ENCODE results near the gene EXOC6B.

Gene EXOC6B

DNA sequence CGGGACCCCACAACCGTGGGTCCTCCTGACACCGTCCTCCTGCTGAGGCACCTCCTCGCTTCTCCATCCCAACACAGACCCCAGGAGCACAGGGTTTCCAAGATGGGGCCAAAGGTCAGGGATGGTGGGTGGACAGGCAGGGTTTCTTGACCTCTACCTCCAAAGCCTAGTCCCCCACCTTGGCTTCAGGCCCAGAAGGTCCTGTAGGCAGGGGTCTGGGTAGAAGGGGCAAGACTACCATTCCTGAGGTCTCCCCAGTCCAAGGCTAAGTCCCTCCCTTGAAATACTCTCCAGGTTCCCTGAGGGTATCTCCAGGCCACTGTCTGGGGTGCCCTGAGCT lies 685.2 kb downstream of the EXOC6B start:
- DNase-seq: peak; percentile 28

DNA sequence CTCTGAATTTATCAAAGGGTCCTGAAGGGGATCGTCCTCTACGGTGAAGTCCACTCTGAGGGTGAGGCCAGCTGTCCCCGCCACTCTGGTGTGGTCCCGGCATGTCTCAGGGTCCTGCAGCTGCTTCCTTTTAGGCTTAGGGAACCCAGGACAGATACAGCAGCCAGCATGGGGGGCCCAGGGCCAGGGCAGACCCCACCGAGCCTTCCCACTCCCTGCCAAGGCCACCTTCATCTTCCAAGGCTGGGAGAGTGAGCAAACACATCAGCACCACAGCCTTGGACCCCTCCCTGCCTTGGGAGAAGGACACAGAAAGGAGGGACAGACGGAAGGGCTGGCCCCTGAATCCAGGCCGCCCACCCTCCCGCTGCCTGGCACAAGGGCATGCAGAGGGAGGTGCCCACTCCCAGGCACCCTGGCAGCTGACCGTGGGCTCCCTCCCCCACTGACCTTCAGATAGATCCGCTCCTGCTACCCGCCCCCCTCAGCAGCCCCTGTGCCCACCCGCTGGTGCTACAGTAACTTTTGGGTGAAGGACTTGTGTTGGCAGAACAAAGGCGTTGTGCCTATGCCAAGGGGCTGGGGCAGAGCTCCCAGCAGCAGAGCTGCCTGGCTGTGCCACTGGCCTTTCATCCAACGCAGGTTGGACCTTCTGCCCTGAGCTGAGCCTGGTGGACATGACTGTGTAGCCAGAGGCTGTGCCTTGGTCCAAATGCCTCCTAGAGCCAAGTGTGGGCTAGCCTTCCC lies 685.8 kb downstream of the EXOC6B start:
- DNase-seq: peak; percentile 27

DNA sequence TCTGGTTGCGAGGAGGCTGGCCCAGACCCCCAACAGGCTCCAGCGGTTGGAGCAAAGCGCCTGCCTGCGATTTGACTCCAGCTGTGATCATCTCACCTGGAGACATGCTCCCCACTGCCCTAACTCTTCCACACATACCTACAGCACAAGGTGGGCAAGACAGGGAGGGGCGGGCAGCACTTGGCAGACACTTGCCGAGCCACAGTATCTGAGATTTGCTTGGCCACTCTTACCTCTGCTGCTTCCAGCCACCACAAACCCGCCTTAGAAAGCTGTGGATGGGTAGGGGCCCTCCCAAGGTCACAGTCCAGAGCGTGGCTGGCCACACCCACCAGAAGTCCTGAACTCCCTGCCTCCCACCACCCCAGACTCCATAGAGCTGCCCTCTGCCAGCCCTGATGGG lies 686.4 kb downstream of the EXOC6B start:
- peak; percentile 18 for DNase-seq

DNA sequence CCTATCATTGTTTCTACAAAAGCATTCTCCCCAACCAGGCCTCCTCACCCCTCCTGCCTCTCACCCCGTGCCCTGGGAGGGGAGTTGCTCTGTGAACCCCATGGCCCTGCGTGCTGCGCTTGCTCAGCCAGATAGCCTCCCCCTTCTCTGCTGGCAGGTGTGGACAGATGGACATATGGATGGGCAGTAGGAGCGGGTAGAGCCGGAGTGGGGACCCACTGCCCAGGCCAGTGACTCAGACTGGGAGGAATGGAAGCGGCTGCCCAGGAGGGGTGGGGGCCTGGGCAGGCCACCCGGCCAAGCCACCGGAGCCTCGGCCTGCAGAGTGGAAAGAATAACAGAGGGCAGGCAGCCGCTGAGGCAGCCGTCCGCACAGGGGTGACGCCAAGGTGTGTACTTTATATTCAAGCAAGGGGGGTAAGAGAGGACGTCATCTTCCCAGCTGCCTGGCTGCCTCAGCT lies 686.9 kb downstream of the EXOC6B start:
- DNase-seq: peak; percentile 24

DNA sequence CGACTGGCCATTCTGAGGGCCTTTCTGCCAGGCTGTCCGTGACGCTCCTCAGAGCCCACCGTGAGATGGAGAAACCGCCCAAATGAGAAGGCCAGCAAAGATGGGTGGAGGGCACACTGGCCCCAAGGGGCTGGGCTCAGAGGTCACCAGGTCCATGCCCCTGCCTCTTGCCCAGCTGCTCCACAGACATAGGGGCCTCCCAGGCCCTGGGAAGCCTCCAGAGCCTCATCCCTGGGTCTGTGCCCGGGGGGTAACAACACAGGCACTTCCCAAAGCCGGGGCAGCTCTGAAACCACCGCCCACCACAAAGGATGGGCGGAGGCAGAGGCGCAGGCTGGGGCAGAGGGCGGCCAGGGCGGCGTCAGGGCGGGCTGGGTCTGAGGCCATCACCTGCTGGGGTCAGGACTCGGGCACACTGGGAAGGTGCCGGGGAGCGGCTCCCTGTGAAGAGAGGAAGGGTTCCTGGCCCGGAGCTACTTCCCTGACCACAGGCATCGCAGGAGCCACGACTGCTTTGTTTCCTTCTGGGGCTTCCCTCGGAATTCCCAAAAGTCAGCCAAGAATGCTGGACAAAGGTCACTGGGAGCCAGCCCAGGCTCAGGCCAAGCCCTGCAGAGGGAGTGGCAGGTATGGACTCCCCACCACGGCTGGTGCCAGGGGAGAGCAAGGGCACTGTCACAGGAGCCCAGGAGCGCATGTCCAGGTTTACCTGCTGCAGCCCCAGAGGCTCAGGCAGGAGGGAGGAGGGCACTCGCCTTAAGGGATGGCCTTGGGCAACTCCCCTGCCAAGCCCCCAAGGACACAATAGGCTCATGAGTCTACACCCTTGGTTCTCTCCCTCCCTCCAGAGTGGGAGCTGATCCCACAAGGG lies 687.6 kb downstream of the EXOC6B start:
- peak; percentile 28 for DNase-seq

DNA sequence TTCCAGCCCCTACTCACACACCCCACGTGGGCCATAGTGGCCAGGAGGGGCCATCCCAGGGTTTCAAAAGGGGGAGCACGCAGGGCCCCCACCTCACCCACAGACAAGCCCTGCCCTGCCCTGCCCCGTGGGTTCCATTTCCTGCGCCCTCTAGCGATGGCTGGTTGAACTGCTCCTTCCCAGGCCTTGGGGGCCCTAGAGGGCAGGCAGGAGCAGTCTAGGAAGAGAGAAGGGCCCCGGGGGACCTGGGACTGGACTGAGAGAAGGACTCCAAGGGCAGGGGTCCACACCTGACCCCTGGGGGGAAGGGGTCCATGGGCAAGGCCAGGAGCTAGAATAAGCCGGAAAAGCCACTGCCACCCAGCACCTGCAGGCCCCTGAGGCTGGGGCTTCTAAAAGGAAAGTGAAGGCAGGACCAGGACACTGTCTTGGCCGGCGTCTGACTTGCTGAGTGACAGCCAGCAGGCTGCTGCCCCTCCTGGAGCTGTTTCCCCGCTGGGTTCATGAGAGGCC lies 688.3 kb downstream of the EXOC6B start:
- peak; percentile 74 for DNase-seq

DNA sequence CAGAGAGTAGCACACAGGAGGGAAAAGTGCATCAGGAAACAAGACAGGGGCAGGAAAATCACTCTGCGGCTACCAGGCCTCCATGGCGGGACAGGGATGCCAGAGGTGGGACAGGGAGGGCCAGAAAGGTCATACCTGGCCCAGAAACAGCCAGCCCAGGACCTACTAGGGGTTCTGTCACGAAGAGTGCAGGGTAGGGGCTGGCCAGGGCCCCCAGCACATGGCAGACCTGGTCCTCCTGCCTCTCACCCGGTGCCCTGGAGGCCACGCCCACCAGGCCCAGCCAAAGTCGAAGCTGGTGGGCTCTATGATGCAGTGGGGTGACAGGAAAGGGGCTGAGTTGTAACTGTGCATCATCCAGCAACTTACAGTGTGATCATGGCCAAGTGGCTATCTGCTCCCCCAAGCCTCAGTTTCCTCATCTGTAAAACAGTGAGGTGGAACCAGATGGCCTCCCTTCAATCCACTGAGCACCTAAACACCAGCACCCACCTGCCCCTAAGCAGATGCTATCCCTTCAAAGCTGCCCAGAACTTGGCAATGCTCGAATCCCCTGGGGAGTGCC lies 688.8 kb downstream of the EXOC6B start:
- DNase-seq: peak; percentile 28

DNA sequence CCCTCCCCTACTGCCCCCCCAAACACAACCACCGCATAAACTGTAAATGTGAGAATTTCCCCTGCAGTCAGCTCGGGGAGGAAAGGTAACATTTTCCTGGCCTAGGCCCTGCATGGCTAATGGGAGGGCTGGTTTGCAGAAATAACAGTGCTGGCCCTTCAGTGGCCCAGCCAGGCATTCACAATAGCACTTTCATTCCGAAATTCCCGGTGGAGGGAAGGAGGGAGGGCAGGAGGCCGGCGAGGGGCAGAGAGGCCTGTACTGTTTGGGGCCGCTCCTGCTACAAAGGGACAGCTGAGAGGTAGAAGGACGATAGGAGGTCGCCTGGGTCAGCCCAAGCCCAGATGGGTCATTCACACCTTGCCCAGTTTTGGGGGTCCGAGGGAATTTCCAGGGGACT lies 689.5 kb downstream of the EXOC6B start:
- DNase-seq: no peak

DNA sequence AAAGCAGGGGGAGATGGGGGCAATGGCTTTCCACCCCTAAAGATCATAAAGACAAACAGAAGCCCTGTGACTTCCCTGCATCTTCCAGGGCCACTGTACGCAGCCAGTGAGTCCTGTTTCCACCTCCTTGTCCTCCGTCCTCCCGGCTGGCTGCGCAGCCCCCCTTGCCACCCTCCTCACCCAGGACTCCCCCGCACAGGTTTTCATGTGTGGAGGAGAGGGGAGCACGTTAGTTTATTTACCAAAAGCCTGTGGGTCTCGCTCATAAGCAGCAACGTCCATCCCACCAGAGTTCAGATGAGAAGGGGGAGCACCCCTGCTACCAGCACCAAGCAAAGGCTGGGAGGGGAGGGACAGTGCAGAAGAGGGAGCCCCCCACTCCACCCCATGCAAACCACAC lies 689.9 kb downstream of the EXOC6B start:
- peak; percentile 16 for DNase-seq

DNA sequence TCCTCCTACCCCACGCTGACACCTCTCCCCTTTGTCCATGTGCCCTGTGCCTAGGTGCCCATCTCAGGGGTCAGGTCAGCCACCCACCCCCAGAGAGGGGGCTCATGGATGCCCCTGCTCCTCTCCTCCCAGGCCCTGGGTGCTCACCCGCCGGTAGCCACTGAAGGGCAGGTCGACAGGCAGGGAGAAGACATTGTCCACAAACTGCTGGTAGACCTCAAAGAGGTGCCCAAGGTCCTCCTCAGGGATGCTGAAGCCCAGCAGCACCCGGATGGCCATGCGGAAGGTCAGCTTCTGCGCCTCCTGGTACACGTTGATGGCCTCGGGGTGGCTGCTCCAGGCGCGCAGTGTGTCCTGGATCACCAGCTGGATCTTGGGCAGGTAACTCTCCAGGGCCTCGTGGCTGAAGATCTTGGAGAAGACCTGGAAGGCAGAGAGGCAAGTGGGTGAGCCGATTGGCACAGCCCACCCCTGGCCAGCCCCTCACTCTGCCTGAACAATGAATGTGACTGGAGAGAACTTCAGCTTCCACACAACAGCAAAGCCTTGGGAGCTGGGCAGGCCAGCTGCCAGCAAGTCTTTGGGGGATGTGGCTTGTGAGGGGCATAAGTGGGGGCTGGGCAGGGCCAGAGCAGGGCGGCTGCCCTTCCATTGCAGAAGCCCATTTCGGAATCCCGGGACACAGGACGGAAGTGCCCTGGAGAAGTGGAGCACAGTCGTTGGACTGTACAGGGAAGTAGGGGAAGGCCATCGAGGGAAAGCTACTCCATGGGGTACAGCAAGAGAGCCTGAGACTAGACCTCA lies 690.6 kb downstream of the EXOC6B start:
- peak; percentile 24 for DNase-seq

DNA sequence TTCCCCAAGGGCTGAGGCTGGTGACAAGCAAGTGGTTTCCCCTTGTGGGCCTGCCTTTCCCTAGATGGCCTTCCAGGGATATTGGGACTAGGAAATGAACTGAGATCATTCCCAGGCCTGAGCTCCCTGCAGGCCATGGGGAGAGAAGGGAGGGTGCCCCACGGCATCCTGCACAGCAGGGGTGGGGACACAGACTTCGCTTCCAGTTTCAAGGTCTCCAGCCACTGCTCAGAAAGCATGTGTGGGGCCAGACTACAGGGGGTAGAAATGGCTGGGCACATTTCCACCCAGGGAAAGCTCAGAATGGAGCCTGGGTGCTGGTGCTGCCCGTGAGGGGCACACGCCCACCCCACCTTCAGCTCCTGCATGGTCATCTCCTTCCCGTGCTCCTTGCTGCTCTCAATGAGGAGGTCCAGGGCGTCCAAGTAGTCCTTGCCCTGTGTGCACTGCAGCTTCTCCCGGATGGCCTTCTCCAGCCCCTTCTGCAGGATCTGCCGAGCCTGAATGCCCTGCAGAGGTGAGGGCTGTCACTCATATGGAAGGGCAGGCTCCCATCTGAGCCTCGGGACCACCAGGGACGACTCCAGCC lies 691.3 kb downstream of the EXOC6B start:
- DNase-seq: peak; percentile 24

DNA sequence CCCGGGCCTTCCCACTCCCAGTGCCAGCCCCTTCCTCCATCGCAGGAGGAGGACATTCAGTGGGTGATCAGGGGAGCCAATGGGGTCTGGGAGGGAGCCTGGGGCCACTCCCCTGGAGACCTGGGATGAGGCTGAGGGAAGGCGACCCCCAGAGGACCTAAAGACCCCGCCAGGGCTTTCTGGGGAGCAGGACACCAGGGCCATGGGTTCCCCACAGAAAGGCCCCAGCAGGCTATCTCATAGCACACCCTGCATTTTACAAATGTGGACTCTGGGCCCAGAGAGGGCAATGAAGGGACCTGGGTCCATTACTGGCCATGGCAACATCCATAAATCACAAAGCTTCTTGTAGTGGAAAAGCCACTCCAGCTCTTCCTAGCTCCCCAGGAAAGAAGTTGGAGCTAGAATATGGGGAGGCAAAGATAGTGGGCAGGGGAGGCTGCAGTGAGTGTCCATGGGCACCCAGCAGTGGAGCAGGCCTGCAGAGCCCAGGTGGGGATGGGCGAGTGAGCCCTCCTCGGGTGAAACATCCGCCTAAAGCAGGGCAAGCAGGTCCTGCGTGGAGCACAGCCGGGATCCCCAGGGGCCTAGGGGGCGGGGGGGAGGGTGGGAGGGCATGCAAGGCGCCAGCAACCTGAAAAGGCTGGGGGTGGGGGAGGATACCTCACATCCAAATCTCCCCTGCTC lies 692.0 kb downstream of the EXOC6B start:
- no peak for DNase-seq

DNA sequence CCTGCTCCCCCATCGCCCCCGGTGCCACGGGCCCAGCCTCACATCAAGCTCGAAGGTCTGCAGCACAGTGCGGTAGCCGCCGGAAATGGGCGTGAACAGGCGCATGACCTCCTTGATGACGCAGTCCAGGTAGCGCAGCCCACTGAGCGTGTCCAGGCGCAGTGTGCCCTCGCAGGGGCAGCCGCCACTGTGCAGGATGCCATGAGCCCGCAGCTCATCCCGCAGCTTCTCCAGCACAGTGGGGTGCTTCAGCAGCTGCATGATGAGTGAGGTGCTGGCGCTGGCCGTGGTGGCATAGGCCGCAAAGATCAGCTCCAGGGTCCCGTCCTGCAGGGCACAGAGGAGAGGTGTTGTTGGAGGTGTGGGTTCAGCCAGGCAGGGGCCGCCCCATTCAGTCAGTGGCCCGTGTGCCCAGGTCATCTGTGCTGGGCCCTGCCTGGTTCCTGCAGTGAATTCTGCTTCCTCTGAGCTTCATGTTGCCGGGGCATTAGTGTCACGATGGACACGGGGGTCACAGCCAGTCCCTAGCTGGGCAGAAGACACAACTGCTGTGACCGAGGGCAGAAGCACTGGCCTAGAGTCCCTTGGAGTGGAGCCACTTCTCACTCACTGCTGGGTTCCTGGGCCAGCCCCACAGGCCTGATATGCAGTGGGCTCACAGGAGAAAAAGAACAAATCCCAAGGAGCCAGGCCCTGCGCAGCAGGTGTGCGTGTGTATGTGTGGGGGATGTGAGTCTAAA lies 692.7 kb downstream of the EXOC6B start:
- peak; percentile 12 for DNase-seq

DNA sequence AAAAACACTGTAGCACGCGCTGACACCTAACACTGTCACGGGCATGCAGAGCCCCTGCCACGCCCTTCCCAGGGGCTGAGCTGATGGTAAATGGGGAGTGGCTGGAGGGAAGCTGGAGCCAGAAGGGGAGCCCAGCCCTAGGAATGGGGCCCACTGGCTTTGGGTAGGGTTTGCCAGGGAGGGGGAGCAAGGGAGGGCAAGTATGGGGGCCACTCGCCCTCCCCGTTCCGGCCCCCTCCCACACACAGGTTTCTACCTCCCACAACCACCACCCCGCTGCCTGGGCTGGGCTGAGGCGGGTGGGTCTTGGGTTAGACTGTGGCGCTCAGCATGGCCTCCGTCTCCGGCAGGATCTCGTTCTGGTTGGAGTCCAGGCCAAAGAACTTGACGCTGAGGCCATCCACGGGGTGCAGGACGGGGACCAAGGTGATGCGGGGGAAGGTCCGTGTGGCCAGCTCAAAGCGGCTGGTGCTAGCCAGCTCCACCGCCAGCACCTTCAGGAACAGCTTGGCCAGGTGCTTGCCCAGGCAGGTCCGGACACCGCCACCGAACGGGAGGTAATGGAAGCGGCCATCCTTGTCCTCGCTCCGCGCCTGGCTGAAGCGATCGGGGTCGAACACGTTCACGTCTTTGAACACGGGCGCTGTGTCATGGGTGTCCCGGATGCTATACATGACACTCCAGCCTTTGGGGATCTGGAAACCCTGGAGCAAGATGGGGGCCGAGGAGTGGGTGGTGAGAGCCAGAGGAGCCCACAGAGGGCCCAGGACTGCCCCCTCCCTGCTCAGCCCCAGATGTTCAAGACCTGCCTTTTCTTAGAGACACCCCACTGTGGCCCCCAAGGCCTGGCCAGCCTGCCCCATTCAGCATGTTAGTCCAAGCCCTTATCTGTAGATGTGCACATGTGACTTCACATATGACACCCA lies 693.7 kb downstream of the EXOC6B start:
- DNase-seq: peak; percentile 18

DNA sequence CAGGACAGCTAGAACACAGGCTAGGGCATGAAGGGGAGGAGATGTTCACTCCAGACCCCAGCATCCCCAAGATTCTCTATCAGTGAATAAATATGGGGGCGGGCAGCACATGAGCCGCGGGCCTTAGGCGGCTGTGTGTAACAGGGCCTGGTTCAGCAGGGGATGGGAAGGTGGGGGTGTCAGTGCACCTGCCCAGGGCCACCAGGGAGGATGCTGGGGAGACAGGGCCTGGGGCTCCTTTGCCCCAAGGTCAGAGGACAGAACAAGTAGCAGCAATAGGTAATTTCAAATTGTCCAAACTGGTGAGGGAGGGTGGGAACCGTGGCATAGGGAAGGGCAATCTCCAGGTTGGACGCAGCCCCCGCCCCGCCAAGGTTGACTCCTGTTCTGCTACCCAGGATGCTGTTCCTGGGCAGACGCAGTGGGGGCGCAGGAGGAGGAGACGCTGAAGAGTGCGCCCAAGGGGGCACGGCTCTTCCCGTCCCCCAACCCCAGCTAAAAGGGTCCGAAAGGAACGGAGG lies 694.4 kb downstream of the EXOC6B start:
- DNase-seq: no peak

DNA sequence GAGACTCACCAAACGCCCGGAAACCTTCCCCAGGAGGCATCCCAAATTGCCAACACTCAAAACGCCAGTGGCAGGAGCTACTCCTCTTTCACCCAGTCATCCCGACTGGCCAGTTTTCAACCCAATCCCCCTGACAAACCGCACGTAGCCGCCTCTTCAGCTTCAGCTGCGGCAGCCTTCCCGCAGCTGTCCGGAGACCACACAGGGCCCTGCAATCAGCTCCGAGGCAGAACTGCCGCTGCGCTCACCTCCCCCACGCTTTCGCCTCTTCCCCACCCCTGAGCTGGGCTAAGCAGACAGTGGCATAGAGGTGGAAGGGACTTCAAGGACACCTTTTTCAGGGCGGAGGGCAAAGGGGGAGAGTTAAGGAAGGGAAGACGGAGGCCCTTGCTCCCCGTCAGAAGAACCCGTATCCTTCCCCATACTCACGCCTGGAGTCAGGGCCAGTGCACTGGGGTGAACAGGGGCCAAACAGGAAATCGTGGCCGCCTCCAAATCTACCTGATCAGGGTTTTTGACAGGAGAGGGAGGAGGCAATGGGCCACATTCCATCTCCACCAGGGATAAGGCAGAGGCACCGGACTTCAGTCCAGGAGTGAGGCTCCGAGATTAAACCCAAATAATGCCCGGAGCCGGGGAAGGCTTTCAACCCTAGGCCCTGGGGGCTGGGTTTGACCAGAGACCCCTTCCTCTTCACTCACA lies 695.0 kb downstream of the EXOC6B start:
- DNase-seq: no peak

DNA sequence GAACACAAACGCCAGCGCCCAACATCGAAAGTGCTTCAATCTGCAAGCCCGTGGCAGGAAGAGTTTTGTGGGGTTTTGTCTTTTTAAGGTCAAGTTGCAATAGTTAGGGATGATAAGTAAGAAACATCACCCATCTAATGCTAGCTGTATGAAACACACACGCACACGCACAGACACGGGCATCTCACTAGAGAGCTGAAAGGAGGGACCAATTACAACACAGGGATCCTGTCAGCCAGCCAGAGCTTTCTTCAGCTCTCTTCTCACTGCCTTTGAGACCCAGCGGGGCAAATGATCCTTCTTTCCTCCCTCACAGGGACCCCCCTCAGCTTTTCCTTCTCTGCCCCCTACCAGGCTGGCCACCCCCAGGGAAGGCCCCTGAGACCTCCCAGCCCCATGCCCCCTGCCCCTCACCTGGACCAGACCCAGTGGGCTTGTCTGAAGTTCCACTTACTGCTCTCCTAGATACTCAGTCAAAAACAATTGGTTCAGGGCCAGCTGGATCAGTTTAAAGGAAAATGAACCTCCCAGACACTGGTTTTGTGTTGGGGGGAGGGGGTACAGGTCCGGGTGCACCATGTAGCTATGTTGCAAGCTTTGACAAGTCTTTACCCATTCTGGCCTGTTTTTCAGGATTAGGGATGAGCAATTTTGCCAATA lies 696.0 kb downstream of the EXOC6B start:
- no peak for DNase-seq

DNA sequence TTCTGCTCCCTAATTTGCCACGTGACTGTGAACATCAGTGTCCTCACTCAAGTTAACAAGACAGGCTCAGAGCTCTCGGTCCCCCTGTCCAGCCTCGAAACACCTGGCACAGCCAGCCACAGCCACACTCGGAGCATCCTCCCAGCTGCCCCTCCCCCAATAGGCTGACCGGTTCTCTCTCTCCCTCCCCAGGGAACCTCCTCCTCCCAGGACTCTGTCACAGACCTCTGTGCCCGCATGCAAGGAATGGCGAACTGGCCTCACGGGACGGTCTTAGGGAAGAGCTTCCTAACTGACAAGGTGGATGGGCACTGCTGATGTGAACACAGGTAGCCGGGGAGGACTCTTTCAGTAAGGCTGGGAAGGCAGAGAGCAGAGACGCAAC lies 697.0 kb downstream of the EXOC6B start:
- DNase-seq: no peak

Measured in activated CD4-positive, CD25-positive, alpha-beta regulatory T cell treated with anti-CD3 and anti-CD28 coated beads, Interleukin-2, amount 50 U/mL, for 72 hours (primary cell).